ENCODE measurements around the gene ACTL8. TPM values are rescaled to one million over a fixed set of nuclear protein-coding genes. Genes with fewer than 3 reads are reported as not detected.

ACTL8 gene
- polyA plus RNA-seq, 2 of the 4 experiments (the other 2 are of a cell fraction) = 0.30 to 1.3 TPM

DNA sequence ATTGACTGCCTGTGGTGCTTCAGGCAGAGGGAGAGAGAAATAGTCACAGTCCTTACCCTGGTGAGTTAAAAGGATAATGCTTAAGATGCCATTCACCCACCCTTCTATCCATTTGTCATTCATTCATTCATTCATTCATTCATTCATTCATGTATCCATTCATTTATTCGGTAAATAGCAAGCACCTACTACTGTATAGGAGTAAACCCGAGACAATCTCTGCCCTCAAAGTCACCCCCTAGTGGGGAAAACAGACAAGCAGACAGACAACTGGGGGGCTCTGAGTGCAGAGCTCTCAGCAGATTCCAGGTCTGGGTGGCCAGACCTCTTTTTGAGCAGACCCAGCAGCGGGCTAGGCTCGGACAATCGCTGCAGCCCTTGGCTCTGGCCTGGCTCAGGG is 14.1 kb upstream of the ACTL8 start:
- POLR2A ChIA-PET = no interaction called here
- H3K4me1 ChIP-seq = no peaks in the 10 kb centered on the region
- no peak for ATAC-seq
- DNase-seq (ENCODE audit: low read depth in 1 of 2, low spot score in 1 of 2) = no peak
- 47% methylated on average over 4 of the region's 5 CpGs for WGBS (ENCODE audit: missing lambda C conversion rate)
- no peak for FAIRE-seq
- H3K27ac ChIP-seq = no peak overlapping the region
- H3K4me3 ChIP-seq = no peak overlapping the region
- no peak overlapping the region for H3K4me2 ChIP-seq
- H3K9me3 ChIP-seq = no peaks in the 10 kb centered on the region
- CTCF ChIA-PET = interaction anchor here (1.3 to 1.7 kb wide), 2 partner anchors 66 to 86 kb away, joined by 3 to 5 read pairs; no protein-coding TSS in a partner anchor
- TF ChIP-seq HDAC2 (IDR thresholded peaks at IDR 0.05) = no peak
- TF ChIP-seq MYC (IDR thresholded peaks at IDR 0.05; ENCODE audit: borderline replicate concordance, low read length) = no peak
- TF ChIP-seq HMGXB4 (CRISPR knock-in tag; IDR thresholded peaks at IDR 0.05; ENCODE audit: borderline replicate concordance) = no peak
- no peak for TF ChIP-seq RCOR1 (IDR thresholded peaks at IDR 0.05; ENCODE audit: low read depth, low read length)
- TF ChIP-seq KDM1A (IDR thresholded peaks at IDR 0.05; ENCODE audit: low read depth) = no peak

DNA sequence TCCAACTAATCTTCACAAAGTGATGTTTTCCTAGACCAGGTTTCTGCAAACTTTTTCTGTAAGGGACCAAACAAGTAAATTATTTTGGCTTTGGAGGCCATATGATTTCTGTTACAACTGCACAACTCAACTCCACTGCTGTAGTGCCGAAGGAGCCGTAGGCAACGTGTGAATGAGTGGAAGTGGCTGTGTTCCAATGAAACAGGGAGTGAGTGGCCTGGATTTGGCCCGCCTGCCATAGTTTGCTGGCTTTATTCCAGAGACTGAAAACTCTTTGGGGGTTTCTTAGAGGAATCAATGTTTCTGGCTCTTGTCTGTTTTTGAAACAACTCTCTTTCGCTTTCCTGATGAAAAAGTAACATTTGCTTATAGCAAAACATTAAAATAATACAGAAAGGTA is 12.6 kb upstream of the ACTL8 start:
- Histone ChIP-seq H3K4me1 (no peaks in the 10 kb centered on the region), H3K4me2 (no peak overlapping the region), H3K9me3 (no peaks in the 10 kb centered on the region), H3K4me3 (no peak overlapping the region), H3K27ac (no peak overlapping the region)
- no peak for ATAC-seq
- WGBS (ENCODE audit: missing lambda C conversion rate) = 40% methylated on average over 5 of the region's 5 CpGs
- ChIA-PET CTCF (no interaction called here), POLR2A (no interaction called here)
- TF ChIP-seq ATOH8 (CRISPR knock-in tag; IDR thresholded peaks at IDR 0.05; ENCODE audit: low read depth) (no peak), RAD21 (conservative IDR thresholded peaks at IDR 0.05 in 1 of 2, IDR thresholded peaks at IDR 0.05 in 1 of 2) (no peak), REST (IDR thresholded peaks at IDR 0.05) (no peak), POLR2AphosphoS2 (conservative IDR thresholded peaks at IDR 0.05; ENCODE audit: low read length) (no peak), HDAC2 (IDR thresholded peaks at IDR 0.05) (no peak), ZFP36 (IDR thresholded peaks at IDR 0.05; ENCODE audit: borderline replicate concordance, partially characterized antibody) (no peak), EP300 (IDR thresholded peaks at IDR 0.05) (no peak), FOSB (CRISPR knock-in tag; IDR thresholded peaks at IDR 0.05) (no peak), JUN (IDR thresholded peaks at IDR 0.05) (no peak), RNF2 (IDR thresholded peaks at IDR 0.05; ENCODE audit: borderline replicate concordance, low read depth) (no peak), HOXB13 (CRISPR knock-in tag; IDR thresholded peaks at IDR 0.05; ENCODE audit: low read depth) (no peak), PHF8 (IDR thresholded peaks at IDR 0.05; ENCODE audit: borderline replicate concordance, low read depth) (no peak), ZC3H11A (IDR thresholded peaks at IDR 0.05) (no peak), HES2 (IDR thresholded peaks at IDR 0.05) (no peak), RARB (CRISPR knock-in tag; IDR thresholded peaks at IDR 0.05) (no peak), HEYL (CRISPR knock-in tag; IDR thresholded peaks at IDR 0.05) (no peak)
- no peak for FAIRE-seq
- DNase-seq (ENCODE audit: low read depth in 1 of 2, low spot score in 1 of 2) = no peak
